Fibroblast of lung (primary cell): ENCODE measurements around the gene PRLR.

Experiments
- CTCF ChIP-seq, 2 donors: IDR thresholded peaks in 1 of 2; conservative IDR thresholded peaks in 1 of 2; 1 replicate in 1 of 2; 2 replicates in 1 of 2; pipeline ENCODE4 v1.5.1; 2011 to 2012; ENCODE audit warnings: low read length in 2 of 2, control low read depth in 1 of 2, inconsistent platforms in 1 of 2, low read depth in 1 of 2, mild to moderate bottlenecking in 1 of 2
- EZH2 ChIP-seq: IDR thresholded peaks from 2 replicates; pipeline ENCODE4 v1.5.1; 2012; ENCODE audit warnings: low read length, control low read depth, mild to moderate bottlenecking; ENCODE audit errors: missing control alignments

GRCh38 chr5:35153375-35153932 is 76.8 kb downstream of the PRLR start:
- TF ChIP-seq CTCF (conservative IDR thresholded peaks at IDR 0.05 in 1 of 2, IDR thresholded peaks at IDR 0.05 in 1 of 2; ENCODE audit: low read depth in 1 of 2, low read length in 2 of 2) (no peak), EZH2 (no peak)
